ENCODE data around the gene SNX27. TPM values are rescaled to one million over a fixed set of nuclear protein-coding genes. Genes with fewer than 3 reads are reported as not detected.

Gene SNX27
- total and polyA plus RNA-seq, 2 experiments from 2014 or later: 40.6 to 59.7 TPM

GRCh38 chr1:151565502-151566189 lies 46.2 kb upstream of the SNX27 start (continued):
- TF ChIP-seq ZNF462 (CRISPR knock-in tag; IDR thresholded peaks at IDR 0.05): no peak
- TF ChIP-seq EZH2 (IDR thresholded peaks at IDR 0.05; ENCODE audit: low read depth, unreplicated experiment): no peak
- TF ChIP-seq ETS1 (IDR thresholded peaks at IDR 0.05): no peak
- TF ChIP-seq REST (IDR thresholded peaks at IDR 0.05; ENCODE audit: unreplicated experiment): no peak
- TF ChIP-seq CREB1 (CRISPR knock-in tag; IDR thresholded peaks at IDR 0.05; ENCODE audit: low read depth): no peak
